PC-3 (cell line): ENCODE measurements around the gene BIRC3.

Experiments used
- EZH2 ChIP-seq: fragments of 300-600 bp; sonication (generic); IDR thresholded peaks from one replicate; pipeline ENCODE4 v1.6.1; 2017; ENCODE audit warnings: antibody characterized with exemption, mild to moderate bottlenecking, low read length; ENCODE audit not compliant: unreplicated experiment
- EZH2phosphoT487 ChIP-seq: fragments of 300-600 bp; sonication (generic); IDR thresholded peaks from 2 replicates; pipeline ENCODE4 v1.6.1; 2018; ENCODE audit warnings: mild to moderate bottlenecking, antibody characterized with exemption, low read length, borderline replicate concordance
- TF ChIP-seq, protein P1 (sequence below): fragments of 300-600 bp; sonication (generic); conservative IDR thresholded peaks from 2 replicates; pipeline ENCODE4 v1.5.1; 2017; ENCODE audit warnings: antibody characterized with exemption, low read depth, mild to moderate bottlenecking, low read length

DNA sequence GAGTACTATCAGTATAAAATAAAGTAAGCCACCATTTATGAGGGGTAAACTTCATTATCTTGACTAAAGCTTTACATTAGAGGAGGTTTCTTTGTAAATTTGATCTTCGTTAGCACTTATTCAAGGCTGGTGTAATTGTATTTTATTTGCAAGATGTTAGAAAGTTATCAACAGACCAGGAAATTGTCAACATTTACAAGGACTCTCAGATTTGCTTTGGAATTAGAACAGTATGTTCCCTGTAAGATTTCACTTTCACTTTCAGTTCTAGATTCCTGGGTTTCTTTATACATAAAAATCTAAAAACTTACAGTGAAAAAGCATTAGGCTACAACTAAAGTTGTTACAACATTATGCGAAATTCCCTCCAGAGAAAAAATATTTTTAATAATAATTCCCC is 4.6 kb upstream of the BIRC3 start:
- TF ChIP-seq, protein P1, sequence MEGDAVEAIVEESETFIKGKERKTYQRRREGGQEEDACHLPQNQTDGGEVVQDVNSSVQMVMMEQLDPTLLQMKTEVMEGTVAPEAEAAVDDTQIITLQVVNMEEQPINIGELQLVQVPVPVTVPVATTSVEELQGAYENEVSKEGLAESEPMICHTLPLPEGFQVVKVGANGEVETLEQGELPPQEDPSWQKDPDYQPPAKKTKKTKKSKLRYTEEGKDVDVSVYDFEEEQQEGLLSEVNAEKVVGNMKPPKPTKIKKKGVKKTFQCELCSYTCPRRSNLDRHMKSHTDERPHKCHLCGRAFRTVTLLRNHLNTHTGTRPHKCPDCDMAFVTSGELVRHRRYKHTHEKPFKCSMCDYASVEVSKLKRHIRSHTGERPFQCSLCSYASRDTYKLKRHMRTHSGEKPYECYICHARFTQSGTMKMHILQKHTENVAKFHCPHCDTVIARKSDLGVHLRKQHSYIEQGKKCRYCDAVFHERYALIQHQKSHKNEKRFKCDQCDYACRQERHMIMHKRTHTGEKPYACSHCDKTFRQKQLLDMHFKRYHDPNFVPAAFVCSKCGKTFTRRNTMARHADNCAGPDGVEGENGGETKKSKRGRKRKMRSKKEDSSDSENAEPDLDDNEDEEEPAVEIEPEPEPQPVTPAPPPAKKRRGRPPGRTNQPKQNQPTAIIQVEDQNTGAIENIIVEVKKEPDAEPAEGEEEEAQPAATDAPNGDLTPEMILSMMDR, result no peak
- TF ChIP-seq EZH2 (no peak), EZH2phosphoT487 (no peak)
